GM21515 (cell line): ENCODE results near the gene IFITM2.
"Not testable (repeated sequence)": the region's sequence is repeated elsewhere in the genome, so short reads cannot be mapped to it uniquely, and the experiment has no call there.

Experiments used
- ATAC-seq: cut with Tn5 transposase; IDR thresholded peaks from one replicate; pipeline ENCODE4 v1.9.1; 2021; ENCODE audit not compliant: unreplicated experiment

IFITM2 gene

DNA sequence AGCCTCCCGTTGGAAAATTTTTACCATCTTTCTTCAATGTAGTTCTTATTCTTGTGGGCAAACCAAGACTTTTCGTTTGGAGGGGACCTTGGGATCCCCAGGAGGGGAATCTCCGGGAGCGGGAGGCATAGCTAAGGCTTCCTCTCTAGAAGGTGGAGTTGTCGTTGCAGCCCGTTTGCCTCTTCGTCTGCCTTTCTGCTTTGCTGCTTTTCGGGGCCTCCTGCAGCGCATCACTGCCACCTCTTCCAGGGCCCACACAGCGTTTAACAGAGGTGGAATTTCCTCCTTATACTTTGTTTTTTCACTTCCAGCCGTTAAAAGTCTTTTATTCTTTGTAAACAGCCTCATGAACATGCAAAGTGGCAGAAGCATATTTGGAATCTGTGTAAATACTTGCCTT lies 16.5 kb downstream of the IFITM2 start:
- ATAC-seq, result no peak

GRCh38 chr11:324593-325517 lies 17.2 kb downstream of the IFITM2 start:
- ATAC-seq, result not testable (repeated sequence)

DNA sequence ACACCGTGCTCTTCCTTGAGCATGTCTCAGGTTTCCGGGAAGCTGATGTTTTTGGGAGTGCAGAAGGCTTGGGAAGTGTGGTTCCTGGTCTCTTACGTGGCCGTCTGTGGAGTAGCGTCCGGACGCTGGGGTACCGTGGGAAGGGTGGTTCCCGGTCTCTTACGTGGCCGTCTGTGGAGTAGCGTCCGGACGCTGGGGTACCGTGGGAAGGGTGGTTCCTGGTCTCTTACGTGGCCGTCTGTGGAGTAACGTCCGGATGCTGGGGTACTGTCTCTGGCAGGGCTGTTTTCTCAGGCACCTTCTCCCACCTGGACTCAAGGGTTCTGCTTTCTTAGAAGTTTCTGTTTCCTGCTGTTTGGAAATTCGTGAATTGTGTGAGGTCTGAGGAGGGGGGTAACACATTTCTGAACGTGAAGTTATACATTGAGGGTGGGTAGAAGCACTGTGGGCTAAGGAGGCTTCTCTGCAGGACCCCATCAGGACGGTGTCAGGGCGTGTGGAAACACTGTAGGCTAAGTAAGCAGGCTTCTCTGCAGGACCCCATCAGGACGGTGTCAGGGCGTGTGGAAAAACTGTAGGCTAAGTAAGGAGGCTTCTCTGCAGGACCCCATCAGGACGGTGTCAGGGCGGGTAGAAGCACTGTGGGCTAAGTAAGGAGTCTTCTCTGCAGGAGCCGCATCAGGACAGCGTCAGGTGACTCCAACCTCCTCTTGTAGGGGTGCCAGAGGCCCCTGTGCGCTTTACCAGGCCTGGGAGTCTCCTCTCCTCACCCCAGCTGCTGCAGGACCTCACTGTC lies 18.4 kb downstream of the IFITM2 start:
- no peak for ATAC-seq

- ATAC-seq, result no peak
Observed at GRCh38 chr11:326592-326841, 18.9 kb downstream of the IFITM2 start.

DNA sequence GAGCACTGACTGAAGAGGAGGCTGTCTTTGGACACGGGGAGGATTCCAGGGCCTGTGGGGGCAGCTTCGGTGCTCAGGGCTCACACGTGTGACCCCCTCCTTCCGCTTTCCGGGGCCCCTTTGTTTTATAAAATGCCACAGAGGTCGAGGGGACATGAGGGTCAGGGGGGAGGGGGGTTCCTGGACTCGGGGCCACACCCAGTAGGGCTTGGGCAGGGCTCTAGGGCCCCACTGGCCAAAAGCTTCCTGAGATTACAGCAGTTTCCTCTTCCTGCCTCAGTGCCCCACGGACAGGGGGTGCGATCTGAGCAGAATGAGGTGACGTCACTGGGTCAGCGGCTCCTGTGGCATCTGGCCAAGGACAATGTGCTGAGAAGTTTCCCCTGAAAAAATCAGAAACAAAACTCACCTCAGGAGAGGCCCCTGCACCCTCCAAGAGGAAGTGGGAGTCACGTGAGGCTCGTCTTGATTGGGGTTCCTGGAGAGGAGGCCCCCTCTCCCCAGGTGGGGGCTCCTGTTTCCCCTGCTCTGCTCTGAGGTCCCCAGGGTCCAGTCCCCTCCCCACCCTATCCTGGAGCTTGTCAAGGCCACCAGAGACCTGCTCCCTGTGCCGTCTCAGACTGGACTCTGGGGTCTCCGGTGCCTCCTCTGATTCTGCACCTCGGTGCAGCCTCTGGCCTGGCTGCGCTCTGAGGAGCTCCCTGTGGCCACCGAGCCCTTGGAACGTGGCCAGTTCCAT lies 19.4 kb downstream of the IFITM2 start:
- peak; percentile 55 for ATAC-seq

- no peak for ATAC-seq
Observed at GRCh38 chr11:327581-327923, 19.9 kb downstream of the IFITM2 start.

DNA sequence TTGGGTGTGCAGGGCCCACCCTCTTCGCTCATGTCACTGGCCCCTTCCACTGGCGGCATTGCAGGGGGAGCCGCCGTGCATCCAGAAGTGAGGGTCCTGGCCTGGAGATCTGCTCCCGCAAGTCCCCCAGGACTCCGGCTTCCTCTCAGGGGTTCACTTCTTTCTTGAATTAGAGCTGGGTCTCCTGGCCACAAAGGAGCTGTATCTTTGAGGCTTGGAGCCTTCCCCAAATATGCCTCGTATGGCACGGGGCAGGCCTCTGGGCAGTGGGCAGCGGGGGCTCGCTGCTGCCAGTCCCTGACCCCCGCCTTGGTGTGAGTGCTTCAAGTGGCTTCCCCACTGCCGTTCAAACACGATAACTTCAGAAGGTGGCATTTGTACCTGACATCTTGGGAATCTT lies 20.4 kb downstream of the IFITM2 start:
- ATAC-seq, result no peak

DNA sequence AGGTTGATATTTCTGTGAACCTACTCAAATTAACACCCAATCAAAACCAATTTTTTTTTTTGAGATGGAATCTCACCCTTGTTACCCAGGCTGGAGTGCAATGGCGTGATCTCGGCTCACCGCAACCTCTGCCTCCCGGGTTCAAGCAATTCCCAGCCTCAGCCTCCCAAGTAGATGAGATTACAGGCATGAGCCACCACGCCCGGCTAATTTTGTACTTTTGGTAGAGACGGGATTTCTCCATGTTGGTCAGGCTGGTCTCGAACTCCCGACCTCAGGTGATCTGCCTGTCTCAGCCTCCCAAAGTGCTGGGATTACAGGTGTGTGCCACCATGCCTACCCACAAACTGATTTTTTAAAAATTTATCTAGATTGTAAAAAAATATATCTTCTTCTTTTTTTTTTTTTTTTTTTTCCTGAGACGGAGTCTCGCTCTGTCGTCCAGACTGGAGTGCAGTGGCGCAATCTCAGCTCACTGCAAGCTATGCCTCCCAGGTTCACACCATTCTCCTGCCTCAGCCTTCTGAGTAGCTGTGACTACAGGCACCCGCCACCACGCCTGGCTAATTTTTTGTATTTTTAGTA lies 21.0 kb downstream of the IFITM2 start:
- ATAC-seq, result not testable (repeated sequence)

DNA sequence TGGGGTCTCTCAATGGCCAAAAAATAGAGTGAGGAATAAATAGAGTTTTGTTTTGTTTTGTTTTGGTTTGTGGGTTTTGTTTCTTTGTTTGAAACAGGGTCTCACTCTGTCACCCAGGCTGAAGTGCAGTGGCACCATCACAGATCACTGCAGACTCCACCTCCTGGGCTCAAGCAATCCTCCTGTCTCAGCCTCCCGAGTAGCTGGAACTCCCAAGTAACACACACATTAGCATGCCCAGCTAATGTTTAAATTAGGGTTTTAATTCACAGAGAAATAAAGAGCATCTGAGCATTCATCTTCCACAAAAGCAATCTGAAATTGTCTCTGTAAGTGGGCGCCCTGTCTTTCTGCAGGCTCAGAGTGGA lies 22.3 kb downstream of the IFITM2 start:
- ATAC-seq, result no peak

DNA sequence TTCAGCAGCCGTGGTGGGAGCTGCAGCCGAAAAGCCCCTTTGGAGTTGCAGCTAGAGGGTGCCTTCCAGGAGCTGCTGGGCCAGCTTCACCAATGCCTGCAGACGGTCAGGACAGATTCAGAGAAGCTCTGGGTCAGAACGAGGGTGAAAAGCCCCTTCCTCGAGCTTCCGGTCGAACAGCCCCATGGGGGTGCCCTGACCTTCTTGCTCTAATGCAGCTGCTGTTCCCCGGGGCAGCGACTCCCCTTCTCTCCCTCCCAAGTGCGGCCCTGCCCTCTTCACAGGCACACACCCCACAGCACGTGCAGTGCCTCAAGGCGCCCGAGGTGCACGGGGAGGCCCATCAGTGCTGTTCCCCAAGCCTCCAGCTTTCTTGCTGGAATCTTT lies 22.7 kb downstream of the IFITM2 start:
- no peak for ATAC-seq

DNA sequence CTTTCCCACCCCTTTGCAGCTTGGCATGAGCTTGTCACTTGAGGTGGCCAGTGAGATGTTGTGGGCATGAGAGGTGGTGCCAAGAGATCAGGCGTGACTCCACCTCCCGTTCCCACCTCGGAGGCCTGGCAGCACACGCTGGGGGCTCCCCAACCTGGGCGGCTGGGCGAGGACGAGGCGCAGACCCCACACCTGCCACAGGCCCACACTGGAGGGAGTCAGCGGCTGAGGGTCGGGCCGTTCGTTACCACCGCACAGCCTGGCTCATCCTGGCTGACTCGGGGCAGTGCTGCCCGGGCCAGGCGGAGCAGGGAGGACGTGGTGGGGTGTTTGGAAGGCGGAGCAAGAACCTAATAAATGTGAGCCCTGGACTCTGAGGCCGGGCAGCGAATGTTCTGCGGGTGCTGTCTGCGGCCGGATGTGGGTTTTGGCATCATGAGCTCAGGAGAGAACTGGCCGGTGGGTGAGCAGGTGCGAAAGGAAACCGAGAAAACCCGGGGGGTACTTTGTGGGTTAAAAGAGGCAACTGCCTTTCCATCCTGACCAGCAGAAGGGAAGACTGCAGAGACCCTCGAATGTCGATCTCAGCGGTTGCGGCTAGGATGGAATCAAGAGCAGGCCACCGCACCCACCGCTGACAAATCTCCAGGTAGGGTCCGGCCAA lies 23.2 kb downstream of the IFITM2 start:
- no peak for ATAC-seq

DNA sequence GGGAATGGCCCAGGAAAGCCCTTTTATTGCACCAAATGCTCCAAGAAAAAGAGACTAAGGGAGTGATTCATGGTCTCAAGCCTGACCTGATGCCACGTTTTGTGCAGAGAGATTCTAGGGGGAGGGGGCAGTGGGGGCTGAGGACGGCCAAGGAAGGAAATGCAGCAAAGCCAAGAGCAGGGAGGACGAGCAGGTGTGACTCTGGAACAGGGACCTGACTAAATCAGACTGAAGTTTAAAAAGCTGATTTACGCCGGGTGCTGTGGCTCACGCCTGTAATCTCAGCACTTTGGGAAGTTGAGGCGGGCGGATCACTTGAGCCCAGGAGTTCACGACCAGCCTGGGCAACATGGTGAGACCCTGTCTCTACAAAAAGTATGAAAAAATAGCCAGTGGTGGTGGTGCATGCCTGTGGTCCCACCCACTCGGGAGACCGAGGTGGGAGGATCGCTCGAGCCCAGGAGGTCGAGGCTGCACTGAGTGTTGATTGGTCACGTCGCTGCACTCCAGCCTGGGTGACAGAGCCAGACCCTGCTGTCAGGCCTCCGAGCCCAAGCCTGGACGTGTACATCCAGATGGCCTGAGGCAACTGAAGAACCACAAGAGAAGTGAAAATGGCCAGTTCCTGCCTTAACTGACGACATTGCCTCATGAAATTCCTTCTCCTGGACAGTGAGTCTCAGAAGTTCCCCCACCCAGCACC lies 23.9 kb downstream of the IFITM2 start:
- no peak for ATAC-seq

- no peak for ATAC-seq
Observed at GRCh38 chr11:332651-333480, 25.2 kb downstream of the IFITM2 start.

- not testable (repeated sequence) for ATAC-seq
Observed at GRCh38 chr11:333616-334263, 26.1 kb downstream of the IFITM2 start.

DNA sequence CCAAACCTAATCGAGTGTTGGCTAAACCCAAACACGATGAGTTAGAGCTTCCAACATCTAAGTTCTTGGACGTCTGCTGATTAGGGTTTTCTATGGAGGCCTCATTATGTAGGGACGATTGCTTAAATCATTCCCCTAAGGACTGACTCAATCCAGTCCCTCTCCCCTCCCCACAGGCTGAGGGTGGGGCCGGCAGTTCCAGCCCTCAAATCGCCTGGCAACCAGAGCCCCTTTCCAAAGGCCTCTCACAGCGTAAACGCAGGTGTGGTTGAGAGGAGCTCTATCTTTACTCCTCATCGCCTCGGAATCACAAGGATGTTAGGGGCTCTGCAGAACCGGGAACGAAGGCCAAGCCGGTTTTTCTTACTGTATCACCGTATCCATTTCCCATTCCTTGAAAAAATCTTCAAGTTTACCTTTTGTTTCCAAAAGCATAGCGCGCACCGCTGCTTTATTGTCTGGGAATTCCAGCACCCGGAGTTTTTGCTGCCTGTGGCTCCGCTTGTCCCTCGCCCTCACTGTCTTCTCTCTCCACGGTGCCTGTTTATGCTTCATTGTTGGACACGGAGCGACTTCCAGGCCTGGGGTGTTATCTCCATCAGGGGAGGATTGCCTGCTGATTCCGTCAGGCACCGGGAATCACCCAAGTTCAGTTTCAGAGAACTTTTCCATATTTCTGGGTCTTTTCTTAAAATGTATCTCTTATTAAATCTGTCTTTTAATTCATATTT lies 26.8 kb downstream of the IFITM2 start:
- no peak for ATAC-seq

DNA sequence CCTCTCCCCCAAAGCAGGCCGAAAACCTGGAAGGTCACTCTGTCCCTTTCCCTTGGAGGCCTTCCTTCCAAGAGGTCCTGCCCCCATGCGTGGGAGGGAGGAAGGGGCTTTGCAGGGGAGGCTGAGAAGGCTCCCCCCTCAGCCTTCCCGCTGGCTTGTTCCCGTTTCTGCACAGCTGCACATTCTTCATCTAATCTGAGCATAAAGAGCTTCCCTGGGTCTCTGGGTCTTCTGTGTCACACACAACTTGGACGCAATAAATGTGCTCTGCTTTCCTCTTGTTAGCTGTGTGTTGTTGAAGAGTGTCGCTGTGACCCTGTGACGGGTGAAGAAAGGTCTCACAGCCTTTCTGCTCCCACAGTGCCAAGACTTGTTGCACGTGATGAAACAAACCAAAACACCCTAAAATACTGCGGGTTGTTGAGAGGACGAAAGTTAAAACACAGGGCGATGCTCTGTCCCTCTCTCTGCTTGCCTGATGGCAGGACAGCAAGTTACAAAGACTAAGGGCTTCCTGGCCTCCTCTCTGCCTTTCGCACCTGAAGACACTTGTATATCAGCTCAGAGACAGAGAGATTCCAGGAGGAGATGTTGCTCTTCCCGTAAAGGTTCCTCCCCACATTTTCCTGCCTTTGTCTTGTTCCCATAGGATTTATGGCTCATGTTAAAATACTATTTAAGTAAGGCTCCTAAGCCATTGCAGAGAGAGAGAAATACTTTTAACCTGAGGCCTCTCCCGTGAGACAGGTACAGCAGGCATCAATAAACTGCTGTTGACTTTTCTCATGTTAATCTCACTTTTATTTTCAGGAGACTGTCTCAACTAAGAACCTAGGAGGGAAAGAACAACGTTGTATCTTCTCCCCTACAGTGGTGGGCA lies 28.4 kb downstream of the IFITM2 start:
- no peak for ATAC-seq

- ATAC-seq, result no peak
Observed at GRCh38 chr11:336659-337198, 29.1 kb downstream of the IFITM2 start.
